Fibroblast of the aortic adventitia (primary cell): ENCODE data around the gene COL16A1. TPM values are rescaled to one million over a fixed set of nuclear protein-coding genes. Genes with fewer than 3 reads are reported as not detected.

Experiments
- DNase-seq: peaks from one replicate; pipeline ENCODE4 v3.0.0-alpha.2; 2010; ENCODE audit warnings: low read depth
- H3K4me3 ChIP-seq: 2 replicates; pipeline ENCODE4 v1.5.1; 2011; ENCODE audit warnings: low read depth, mild to moderate bottlenecking, control low read depth, low read length, moderate library complexity
- CTCF ChIP-seq: IDR thresholded peaks from 2 replicates; pipeline ENCODE4 v1.5.1; 2011; ENCODE audit warnings: mild to moderate bottlenecking, low read length, control low read depth, inconsistent platforms; ENCODE audit not compliant: insufficient read depth
- total RNA-seq: library from RNA; depleted of rRNA; stranded (reverse); fragments of >200 nt; gene quantifications from 2 replicates; pipeline ENCODE4 v1.2.3, GENCODE V29; 2012; ENCODE audit warnings: low replicate concordance

Gene COL16A1
- total RNA-seq, 1 donor: 133 TPM

- DNase-seq: no peak
- no peak overlapping the region for H3K4me3 ChIP-seq
- TF ChIP-seq CTCF: no peak
These were observed 50.8 kb downstream of the COL16A1 start for GRCh38 chr1:31652891-31653499.

GRCh38 chr1:31651766-31652165 is 52.1 kb downstream of the COL16A1 start:
- H3K4me3 ChIP-seq: no peak overlapping the region
- no peak for DNase-seq
- TF ChIP-seq CTCF: no peak

GRCh38 chr1:31651089-31651420 is 52.8 kb downstream of the COL16A1 start:
- peak; percentile 70 for DNase-seq
- no peak overlapping the region for H3K4me3 ChIP-seq
- no peak for TF ChIP-seq CTCF

GRCh38 chr1:31650161-31651088 is 53.4 kb downstream of the COL16A1 start:
- no peak overlapping the region for H3K4me3 ChIP-seq
- DNase-seq: no peak
- no peak for TF ChIP-seq CTCF

DNA sequence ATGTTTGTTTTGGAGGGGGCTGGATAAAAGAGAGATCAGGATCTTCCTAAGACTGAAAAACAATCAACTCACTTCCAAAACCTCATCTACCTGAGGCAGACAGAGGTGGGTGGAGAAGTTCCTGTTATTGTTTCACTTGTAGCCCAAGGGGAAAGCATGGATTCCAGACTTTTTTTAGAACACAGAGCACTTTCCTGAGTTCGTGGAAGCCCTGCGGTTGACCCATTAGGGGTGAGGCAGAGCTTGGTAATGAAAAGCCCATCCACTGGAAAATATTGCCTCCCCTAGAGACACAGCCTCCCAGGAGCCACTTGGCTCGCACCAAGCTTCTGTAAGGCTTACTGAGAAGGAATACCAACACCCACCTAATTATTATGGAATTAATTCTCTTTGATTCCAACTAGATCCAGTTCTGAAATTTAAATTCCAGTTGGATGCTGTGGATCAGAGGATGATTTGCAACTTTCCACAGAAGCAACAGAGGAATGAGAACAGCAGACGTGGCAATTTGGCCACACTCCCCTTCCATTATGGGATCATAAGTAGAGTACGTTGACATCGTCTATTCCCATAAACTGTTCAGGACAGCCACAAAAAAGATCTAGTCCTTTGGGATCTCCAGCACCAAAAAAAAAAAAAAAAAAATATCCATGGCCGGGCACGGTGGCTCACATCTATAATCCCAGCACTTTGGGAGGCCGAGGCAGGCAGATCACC is 55.0 kb downstream of the COL16A1 start:
- DNase-seq: no peak
- TF ChIP-seq CTCF: no peak
- H3K4me3 ChIP-seq: no peak overlapping the region

DNA sequence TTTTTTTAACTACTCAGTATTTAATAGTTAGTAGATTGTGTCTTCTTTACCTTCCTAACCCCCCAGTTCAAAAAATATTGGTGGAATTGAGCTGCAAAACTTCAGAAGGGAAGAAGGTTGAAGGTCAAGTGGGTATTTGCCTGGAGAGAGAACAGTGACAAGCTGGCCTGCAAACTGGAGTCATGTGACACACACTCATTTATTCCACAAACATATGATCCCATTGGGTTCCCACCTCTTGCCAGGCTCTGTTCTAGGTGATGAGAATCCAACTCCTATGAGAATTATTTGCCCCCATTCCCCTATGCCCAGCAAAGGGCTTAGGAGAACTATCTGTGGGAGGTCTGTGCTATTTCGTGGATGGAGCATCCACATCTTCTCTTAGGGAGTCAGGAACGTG is 55.6 kb downstream of the COL16A1 start:
- no peak for TF ChIP-seq CTCF
- no peak for DNase-seq
- H3K4me3 ChIP-seq: no peak overlapping the region
